Activated CD4-positive, alpha-beta memory T cell treated with anti-CD3 and anti-CD28 coated beads, Interleukin-2, amount 10 ng/mL, durations not matched to agents 7 days and 5 days (primary cell): ENCODE measurements around the gene GAK. TPM values are rescaled to one million over a fixed set of nuclear protein-coding genes. Genes with fewer than 3 reads are reported as not detected.

Experiments
- CTCF ChIA-PET: fragments of 350-600 bp; sonication (Branson Sonifier 250); formaldehyde crosslinking; loops from one replicate; lab custom pipeline; 2021; ENCODE audit warnings: antibody characterized with exemption, inconsistent platforms; lab: Charles Lee
- POLR2A ChIA-PET: fragments of 350-600 bp; sonication (Branson Sonifier 250); formaldehyde crosslinking; loops from one replicate; lab custom pipeline; 2021; ENCODE audit warnings: antibody characterized with exemption; lab: Charles Lee
- DNase-seq: peaks from one replicate; pipeline ENCODE4 v3.0.0-alpha.2; 2020
- H3K27ac Mint-ChIP-seq: one replicate; pipeline ENCODE4 v1.8.0; 2021; ENCODE audit warnings: mild to moderate bottlenecking, mixed read lengths
- H3K27me3 Mint-ChIP-seq: one replicate; pipeline ENCODE4 v1.8.0; 2021; ENCODE audit warnings: mixed read lengths
- H3K36me3 Mint-ChIP-seq: one replicate; pipeline ENCODE4 v1.8.0; 2021; ENCODE audit warnings: low read depth, mixed read lengths
- H3K4me1 Mint-ChIP-seq: one replicate; pipeline ENCODE4 v1.8.0; 2021; ENCODE audit warnings: mixed read lengths
- H3K4me3 Mint-ChIP-seq: one replicate; pipeline ENCODE4 v1.8.0; 2021; ENCODE audit warnings: mild to moderate bottlenecking, mixed read lengths
- H3K9me3 Mint-ChIP-seq: one replicate; pipeline ENCODE4 v1.8.0; 2021; ENCODE audit warnings: mixed read lengths
- total RNA-seq, 2 experiments: library from RNA; stranded (reverse); gene quantifications; one replicate each; pipeline ENCODE4 v1.2.3, GENCODE V29; 2021

GAK gene
- total RNA-seq, 2 experiments from 2014 or later: 139 to 156 TPM

- Mint-ChIP-seq H3K9me3 (peaks cover 14% of the 10 kb centered on the region), H3K27ac (no peak overlapping the region), H3K4me1 (peaks cover 14% of the 10 kb centered on the region), H3K27me3 (peaks cover 5% of the 10 kb centered on the region), H3K36me3 (peaks cover 7% of the 10 kb centered on the region), H3K4me3 (no peak overlapping the region)
- ChIA-PET POLR2A (no interaction called here), CTCF (no interaction called here)
- DNase-seq: no peak
Observed at GRCh38 chr4:835148-836002, 96.7 kb downstream of the GAK start.

DNA sequence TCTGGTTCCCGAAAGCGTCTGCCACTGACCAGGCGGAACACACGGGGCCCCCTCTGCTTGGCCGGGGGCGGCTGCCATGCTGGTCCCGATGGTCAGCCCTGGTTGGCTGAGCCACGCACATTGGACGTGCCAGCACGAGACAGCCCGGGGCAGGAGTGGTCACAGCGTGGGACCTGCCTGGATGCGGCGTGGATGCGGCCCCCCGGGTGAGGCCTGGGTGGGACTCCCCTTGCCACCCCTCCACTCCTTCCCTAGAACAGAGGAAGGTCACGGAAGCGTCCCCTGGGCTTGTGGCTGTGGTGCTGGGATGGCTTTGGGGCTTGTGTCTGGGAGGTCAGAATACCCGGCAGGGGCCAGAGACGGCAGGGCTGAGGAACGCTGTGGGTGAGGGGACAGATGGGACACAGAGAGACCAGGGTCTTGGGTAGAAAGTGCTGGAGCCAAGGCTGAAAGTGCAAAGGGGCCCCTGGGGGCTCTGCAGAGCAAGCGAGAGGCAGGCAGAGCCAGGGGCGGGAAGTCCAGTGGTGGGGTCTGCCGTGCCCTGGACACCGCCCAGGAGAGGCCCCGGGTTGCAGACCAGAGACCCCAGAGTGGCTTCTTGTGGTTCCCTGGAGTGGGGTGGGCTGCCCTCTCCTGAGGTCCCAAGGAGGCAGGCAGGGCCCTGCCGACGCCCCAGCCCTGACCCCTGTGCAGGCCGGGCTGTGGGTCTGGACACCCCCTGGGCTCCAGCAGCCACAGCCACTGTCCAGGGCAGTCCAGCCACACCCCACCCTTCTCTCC is 97.6 kb downstream of the GAK start:
- CTCF ChIA-PET: no interaction called here
- Mint-ChIP-seq H3K36me3 (peaks cover 2% of the 10 kb centered on the region), H3K9me3 (peaks cover 14% of the 10 kb centered on the region), H3K4me1 (peaks cover 7% of the 10 kb centered on the region), H3K27me3 (peaks cover 3% of the 10 kb centered on the region), H3K4me3 (no peak overlapping the region), H3K27ac (no peak overlapping the region)
- no peak for DNase-seq
- POLR2A ChIA-PET: no interaction called here

GRCh38 chr4:833731-834367 is 98.3 kb downstream of the GAK start:
- H3K36me3 Mint-ChIP-seq: peaks cover 2% of the 10 kb centered on the region
- no peak for DNase-seq
- no peak overlapping the region for H3K27ac Mint-ChIP-seq
- peaks cover 10% of the 10 kb centered on the region for H3K9me3 Mint-ChIP-seq
- peaks cover 4% of the 10 kb centered on the region for H3K4me1 Mint-ChIP-seq
- H3K27me3 Mint-ChIP-seq: peaks cover 1% of the 10 kb centered on the region
- ChIA-PET POLR2A (no interaction called here), CTCF (no interaction called here)
- no peak overlapping the region for H3K4me3 Mint-ChIP-seq

GRCh38 chr4:833156-833555 is 99.0 kb downstream of the GAK start:
- H3K27ac Mint-ChIP-seq: no peak overlapping the region
- H3K4me3 Mint-ChIP-seq: no peak overlapping the region
- peaks cover 5% of the 10 kb centered on the region for H3K27me3 Mint-ChIP-seq
- H3K9me3 Mint-ChIP-seq: peaks cover 8% of the 10 kb centered on the region
- peaks cover 5% of the 10 kb centered on the region for H3K4me1 Mint-ChIP-seq
- CTCF ChIA-PET: no interaction called here
- DNase-seq: peak; percentile 28
- POLR2A ChIA-PET: no interaction called here
- peaks cover 2% of the 10 kb centered on the region for H3K36me3 Mint-ChIP-seq

DNA sequence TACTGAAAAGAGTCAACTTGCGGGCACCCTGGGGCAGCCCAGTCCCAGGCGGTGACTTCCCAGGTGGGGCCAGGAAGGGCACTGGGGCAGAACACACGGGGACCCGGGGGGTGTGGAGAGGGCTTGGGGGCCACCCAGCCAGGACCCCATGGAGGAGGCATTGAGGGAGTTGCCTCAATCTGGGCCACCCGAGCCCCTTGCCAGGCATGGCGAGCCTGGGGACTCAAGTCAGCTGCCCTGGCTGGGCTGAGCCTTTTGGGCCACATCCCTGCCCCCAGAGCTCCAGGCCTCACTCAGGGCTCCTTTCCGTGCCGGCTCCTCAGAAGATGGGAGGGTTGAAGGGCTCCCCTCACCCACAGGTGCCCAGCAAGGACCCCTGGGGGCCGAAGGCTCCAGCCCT is 99.6 kb downstream of the GAK start:
- Mint-ChIP-seq H3K27ac (no peak overlapping the region), H3K4me1 (peaks cover 7% of the 10 kb centered on the region), H3K27me3 (peaks cover 11% of the 10 kb centered on the region), H3K9me3 (peaks cover 2% of the 10 kb centered on the region), H3K36me3 (peaks cover 2% of the 10 kb centered on the region), H3K4me3 (no peak overlapping the region)
- no peak for DNase-seq
- POLR2A ChIA-PET: no interaction called here
- CTCF ChIA-PET: no interaction called here

- ChIA-PET CTCF (no interaction called here), POLR2A (no interaction called here)
- peaks cover 13% of the 10 kb centered on the region for H3K27me3 Mint-ChIP-seq
- no peaks in the 10 kb centered on the region for H3K9me3 Mint-ChIP-seq
- DNase-seq: no peak
- H3K27ac Mint-ChIP-seq: no peak overlapping the region
- no peak overlapping the region for H3K4me3 Mint-ChIP-seq
- H3K36me3 Mint-ChIP-seq: peaks cover 2% of the 10 kb centered on the region
- peaks cover 7% of the 10 kb centered on the region for H3K4me1 Mint-ChIP-seq
Observed at GRCh38 chr4:832108-832507, 100.0 kb downstream of the GAK start.

GRCh38 chr4:831483-831805 is 100.7 kb downstream of the GAK start:
- CTCF ChIA-PET: no interaction called here
- H3K27ac Mint-ChIP-seq: no peak overlapping the region
- no peak overlapping the region for H3K4me3 Mint-ChIP-seq

GRCh38 chr4:830601-831482 is 101.3 kb downstream of the GAK start:
- Mint-ChIP-seq H3K27me3 (peaks cover 13% of the 10 kb centered on the region), H3K4me1 (peaks cover 7% of the 10 kb centered on the region), H3K36me3 (no peaks in the 10 kb centered on the region), H3K4me3 (no peak overlapping the region), H3K9me3 (no peaks in the 10 kb centered on the region), H3K27ac (no peak overlapping the region)
- no peak for DNase-seq
- ChIA-PET POLR2A (no interaction called here), CTCF (no interaction called here)

More at GRCh38 chr4:831483-831805, 100.7 kb downstream of the GAK start:
- H3K9me3 Mint-ChIP-seq: no peaks in the 10 kb centered on the region
- H3K4me1 Mint-ChIP-seq: peaks cover 7% of the 10 kb centered on the region
- H3K27me3 Mint-ChIP-seq: peaks cover 13% of the 10 kb centered on the region
- no peak for DNase-seq
- H3K36me3 Mint-ChIP-seq: no peaks in the 10 kb centered on the region
- POLR2A ChIA-PET: no interaction called here

DNA sequence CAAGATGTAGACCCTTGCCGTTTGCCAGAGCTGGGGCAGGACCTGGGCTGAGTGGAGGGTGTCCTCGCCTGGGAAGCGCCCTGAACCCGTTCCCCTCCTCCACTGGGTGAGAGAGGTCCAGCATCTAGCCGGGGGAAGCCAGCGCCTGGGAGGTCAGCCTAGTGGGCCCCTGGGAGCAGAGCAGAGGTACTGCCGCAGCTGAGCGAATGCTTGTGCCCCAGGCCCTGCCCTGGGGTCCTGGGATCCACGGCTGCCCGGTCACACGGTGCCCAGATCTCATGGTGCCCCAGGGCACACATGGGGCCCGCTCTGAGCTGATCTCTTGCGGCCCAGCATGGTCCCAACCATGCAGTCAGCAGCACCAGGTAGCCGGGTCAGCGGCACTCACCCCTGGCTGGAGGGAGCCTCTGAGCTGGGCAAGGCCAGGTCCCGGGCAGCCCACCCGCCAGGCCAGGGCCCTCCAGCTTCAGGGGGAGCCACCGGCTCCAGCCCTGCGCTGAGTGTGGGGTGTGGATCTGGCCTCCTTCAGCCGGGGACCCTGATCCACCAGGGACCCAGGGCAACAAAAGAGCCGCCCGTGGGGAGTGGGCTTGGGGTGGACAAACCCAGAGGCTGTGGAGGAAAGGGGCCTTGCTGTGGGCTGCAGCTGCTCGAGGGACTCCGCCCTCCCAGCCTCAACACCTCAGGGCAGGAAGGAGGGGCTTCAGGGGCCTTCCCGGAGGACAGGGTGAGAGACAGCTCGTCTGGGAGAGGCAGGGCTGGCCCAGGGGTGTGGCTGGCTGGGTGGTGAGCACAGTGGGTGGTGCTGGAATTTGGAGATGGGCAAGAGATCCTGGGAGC is 102.1 kb downstream of the GAK start:
- ChIA-PET POLR2A (no interaction called here), CTCF (no interaction called here)
- peaks cover 15% of the 10 kb centered on the region for H3K27me3 Mint-ChIP-seq
- no peaks in the 10 kb centered on the region for H3K9me3 Mint-ChIP-seq
- DNase-seq: no peak
- no peaks in the 10 kb centered on the region for H3K36me3 Mint-ChIP-seq
- H3K27ac Mint-ChIP-seq: no peak overlapping the region
- H3K4me3 Mint-ChIP-seq: no peak overlapping the region
- peaks cover 7% of the 10 kb centered on the region for H3K4me1 Mint-ChIP-seq

- DNase-seq: no peak
- Mint-ChIP-seq H3K9me3 (no peaks in the 10 kb centered on the region), H3K36me3 (no peaks in the 10 kb centered on the region), H3K27ac (no peak overlapping the region), H3K27me3 (peaks cover 21% of the 10 kb centered on the region), H3K4me1 (peaks cover 9% of the 10 kb centered on the region), H3K4me3 (no peak overlapping the region)
- ChIA-PET POLR2A (no interaction called here), CTCF (no interaction called here)
Observed at GRCh38 chr4:829291-829690, 102.8 kb downstream of the GAK start.

DNA sequence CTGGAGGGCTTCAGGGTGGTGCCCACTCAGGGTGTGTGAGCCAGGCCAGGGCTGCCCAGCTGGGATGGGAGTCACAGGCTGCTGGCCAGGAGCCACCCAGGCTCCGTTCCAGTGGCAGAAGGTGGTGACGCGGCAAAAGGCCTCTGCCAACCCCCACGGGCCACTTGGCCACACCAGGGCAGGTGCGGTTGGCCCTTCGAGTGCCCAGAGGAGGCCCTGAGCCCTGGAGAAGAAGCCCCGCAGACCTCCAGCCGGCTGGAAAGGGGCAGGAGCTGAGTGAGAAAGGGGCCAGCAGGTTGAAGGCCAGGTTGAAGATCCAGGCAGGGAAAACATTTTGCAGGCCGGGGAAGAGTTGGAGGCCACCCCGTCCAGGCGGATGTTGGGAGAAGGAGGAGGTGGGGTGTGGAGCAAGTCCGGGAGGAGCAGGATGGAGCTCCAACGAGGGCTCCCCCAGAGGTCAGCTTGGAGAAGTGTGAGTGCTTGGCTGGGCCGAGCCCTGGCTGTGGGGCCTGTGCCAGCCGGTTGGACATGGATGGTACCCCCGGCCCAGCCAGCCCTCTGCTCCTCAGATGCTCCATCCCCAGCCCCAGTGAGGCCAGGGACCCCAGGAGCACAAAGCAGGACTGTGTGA is 103.4 kb downstream of the GAK start:
- POLR2A ChIA-PET: no interaction called here
- CTCF ChIA-PET: no interaction called here

More for the DNA sequence above, 103.4 kb downstream of the GAK start:
- H3K4me3 Mint-ChIP-seq: no peak overlapping the region
- H3K4me1 Mint-ChIP-seq: peaks cover 9% of the 10 kb centered on the region
- no peak overlapping the region for H3K27ac Mint-ChIP-seq
- no peaks in the 10 kb centered on the region for H3K36me3 Mint-ChIP-seq
- peaks cover 24% of the 10 kb centered on the region for H3K27me3 Mint-ChIP-seq
- no peaks in the 10 kb centered on the region for H3K9me3 Mint-ChIP-seq
- no peak for DNase-seq
